C4-2B (cell line): ENCODE results near the gene AKAP9.

Experiments
- H3K27ac ChIP-seq: fragments of 450-650 bp; 2 replicates; pipeline ENCODE4 v1.5.1; 2017
- CTCF ChIP-seq: fragments of 450-650 bp; conservative IDR thresholded peaks from 2 replicates; pipeline ENCODE4 v1.5.1; 2017; ENCODE audit warnings: mild to moderate bottlenecking
- ZFX ChIP-seq: fragments of 450-650 bp; IDR thresholded peaks from 2 replicates; pipeline ENCODE4 v1.6.1; 2017

AKAP9 gene

DNA sequence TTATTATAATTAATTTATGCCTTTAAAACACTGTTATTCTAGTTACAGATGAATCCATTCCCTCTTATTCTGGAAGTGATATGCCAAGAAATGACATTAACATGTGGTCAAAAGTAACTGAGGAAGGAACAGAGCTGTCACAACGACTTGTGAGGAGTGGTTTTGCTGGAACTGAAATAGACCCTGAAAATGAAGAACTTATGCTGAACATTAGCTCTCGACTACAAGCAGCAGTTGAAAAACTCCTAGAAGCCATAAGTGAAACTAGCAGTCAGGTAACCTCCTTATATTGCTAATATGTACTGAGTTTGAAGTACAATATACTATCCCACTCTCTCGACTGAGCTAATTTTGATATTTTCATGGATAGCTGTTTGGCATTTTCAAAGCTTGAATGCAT is 112.0 kb downstream of the AKAP9 start:
- no peak overlapping the region for H3K27ac ChIP-seq
- TF ChIP-seq ZFX = no peak

- no peak overlapping the region for H3K27ac ChIP-seq
- TF ChIP-seq ZFX = no peak
- TF ChIP-seq CTCF = no peak
Observed at GRCh38 chr7:92053312-92053711, 112.7 kb downstream of the AKAP9 start.

- H3K27ac ChIP-seq = no peak overlapping the region
- no peak for TF ChIP-seq CTCF
- no peak for TF ChIP-seq ZFX
Observed at GRCh38 chr7:92056286-92056685, 115.6 kb downstream of the AKAP9 start.

DNA sequence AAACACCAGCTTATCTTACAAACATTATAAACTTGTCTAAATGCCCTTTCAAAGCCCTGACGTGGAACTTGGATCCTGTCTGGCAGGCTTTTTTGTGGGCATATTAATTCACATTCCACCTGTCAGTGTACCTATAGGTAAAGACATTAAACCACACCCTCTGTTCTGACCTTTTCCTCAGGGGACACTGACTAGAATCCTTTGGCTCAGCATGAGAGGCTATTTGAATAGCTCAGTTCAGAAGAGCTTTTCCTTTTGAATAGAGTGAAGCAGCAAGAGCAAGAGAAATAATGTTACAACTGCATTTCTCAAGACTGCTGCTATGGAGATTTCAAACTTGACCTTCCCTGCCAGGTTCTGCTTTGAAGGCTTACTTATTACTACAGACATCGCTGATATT is 116.7 kb downstream of the AKAP9 start:
- TF ChIP-seq ZFX (no peak), CTCF (no peak)
- H3K27ac ChIP-seq = no peak overlapping the region

- TF ChIP-seq CTCF (no peak), ZFX (no peak)
- H3K27ac ChIP-seq = no peak overlapping the region
Observed at GRCh38 chr7:92058040-92058439, 117.4 kb downstream of the AKAP9 start.

DNA sequence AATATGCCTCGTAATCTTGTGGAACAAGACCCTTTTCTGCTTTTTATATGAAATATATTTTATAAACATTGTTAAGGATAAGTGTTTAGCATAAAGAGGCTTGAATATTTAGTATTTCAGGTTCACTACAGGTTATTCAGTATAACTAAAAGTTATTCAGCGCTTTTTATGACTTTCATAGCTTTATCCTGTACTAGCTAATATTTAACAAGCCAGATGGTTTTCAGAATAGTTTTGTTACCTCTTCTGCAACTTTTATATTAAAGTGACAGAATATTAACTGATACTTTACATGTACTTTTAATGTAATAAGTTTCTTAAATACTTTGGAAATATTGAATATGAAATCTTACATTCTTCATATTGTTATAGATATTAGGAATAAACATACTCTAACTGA is 118.2 kb downstream of the AKAP9 start:
- H3K27ac ChIP-seq = no peak overlapping the region
- no peak for TF ChIP-seq CTCF
- no peak for TF ChIP-seq ZFX

- TF ChIP-seq ZFX = no peak
- no peak for TF ChIP-seq CTCF
- no peak overlapping the region for H3K27ac ChIP-seq
Observed at GRCh38 chr7:92061154-92061553, 120.5 kb downstream of the AKAP9 start.

DNA sequence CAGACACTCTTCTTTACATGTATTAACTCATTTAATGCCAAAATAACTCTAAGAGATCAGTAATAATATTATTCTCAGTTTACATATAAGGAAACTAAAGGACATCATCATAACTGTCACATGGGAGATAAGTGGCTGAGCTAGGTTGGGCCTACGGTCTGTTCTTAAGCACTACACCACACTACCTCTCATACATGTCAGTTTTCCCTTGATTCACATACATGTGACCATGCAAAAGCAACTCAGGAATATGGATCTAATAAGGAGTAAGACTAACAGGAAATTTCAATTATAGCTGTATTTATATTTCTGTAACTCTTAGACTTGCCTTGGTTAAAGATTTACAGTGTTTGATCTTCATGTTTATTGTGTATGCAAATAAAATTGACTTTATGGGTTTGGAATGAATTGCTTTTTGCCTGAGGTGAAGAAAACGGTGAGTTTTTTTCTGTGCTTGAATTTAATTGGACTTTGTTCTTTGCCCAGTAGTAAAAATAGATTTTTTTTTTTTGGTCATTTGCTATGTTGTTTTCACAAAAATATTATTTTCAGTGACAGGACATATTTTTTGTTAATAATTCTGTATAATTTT is 123.9 kb downstream of the AKAP9 start:
- TF ChIP-seq CTCF (no peak), ZFX (no peak)
- no peak overlapping the region for H3K27ac ChIP-seq
